ENCODE results near the gene TINCR.

The TINCR gene

GRCh38 chr19:5595745-5596144 lies 28.0 kb upstream of the TINCR start:
- no peak for ATAC-seq
- TF ChIP-seq ZC3H10 (CRISPR knock-in tag; IDR thresholded peaks at IDR 0.05) (no peak), CREB5 (CRISPR knock-in tag; IDR thresholded peaks at IDR 0.05; ENCODE audit: low read depth) (no peak), PATZ1 (CRISPR knock-in tag; IDR thresholded peaks at IDR 0.05; ENCODE audit: borderline replicate concordance) (no peak), TOX (CRISPR knock-in tag; IDR thresholded peaks at IDR 0.05; ENCODE audit: borderline replicate concordance) (no peak), PPARA (CRISPR knock-in tag; IDR thresholded peaks at IDR 0.05; ENCODE audit: borderline replicate concordance) (no peak), ZFP30 (CRISPR knock-in tag; IDR thresholded peaks at IDR 0.05) (no peak), BACH2 (CRISPR knock-in tag; IDR thresholded peaks at IDR 0.05; ENCODE audit: borderline replicate concordance) (no peak), TCF4 (CRISPR knock-in tag; IDR thresholded peaks at IDR 0.05; ENCODE audit: borderline replicate concordance) (no peak), RARB (CRISPR knock-in tag; IDR thresholded peaks at IDR 0.05) (no peak), OSR1 (CRISPR knock-in tag; IDR thresholded peaks at IDR 0.05) (no peak), ISL1 (CRISPR knock-in tag; IDR thresholded peaks at IDR 0.05) (no peak), ZFP3 (CRISPR knock-in tag; IDR thresholded peaks at IDR 0.05) (no peak), SNAI2 (CRISPR knock-in tag; IDR thresholded peaks at IDR 0.05) (no peak), ZNF8 (CRISPR knock-in tag; IDR thresholded peaks at IDR 0.05) (no peak), TSHZ2 (CRISPR knock-in tag; IDR thresholded peaks at IDR 0.05) (no peak)

GRCh38 chr19:5595129-5595528 lies 27.4 kb upstream of the TINCR start:
- TF ChIP-seq GLIS3 (CRISPR knock-in tag; IDR thresholded peaks at IDR 0.05) (no peak), ZC3H10 (CRISPR knock-in tag; IDR thresholded peaks at IDR 0.05) (no peak), POU6F1 (CRISPR knock-in tag; IDR thresholded peaks at IDR 0.05; ENCODE audit: borderline replicate concordance, low read depth) (no peak), OSR1 (CRISPR knock-in tag; IDR thresholded peaks at IDR 0.05) (no peak)
- ATAC-seq = no peak

- TF ChIP-seq GLIS3 (CRISPR knock-in tag; IDR thresholded peaks at IDR 0.05) = no peak
- no peak for TF ChIP-seq SNAI2 (CRISPR knock-in tag; IDR thresholded peaks at IDR 0.05)
- TF ChIP-seq TCF4 (CRISPR knock-in tag; IDR thresholded peaks at IDR 0.05; ENCODE audit: borderline replicate concordance) = no peak
- TF ChIP-seq ZNF8 (CRISPR knock-in tag; IDR thresholded peaks at IDR 0.05) = no peak
- no peak for TF ChIP-seq ISL1 (CRISPR knock-in tag; IDR thresholded peaks at IDR 0.05)
- TF ChIP-seq ZC3H10 (CRISPR knock-in tag; IDR thresholded peaks at IDR 0.05) = no peak
- no peak for TF ChIP-seq PATZ1 (CRISPR knock-in tag; IDR thresholded peaks at IDR 0.05; ENCODE audit: borderline replicate concordance)
- TF ChIP-seq BACH2 (CRISPR knock-in tag; IDR thresholded peaks at IDR 0.05; ENCODE audit: borderline replicate concordance) = no peak
- no peak for TF ChIP-seq TSHZ2 (CRISPR knock-in tag; IDR thresholded peaks at IDR 0.05)
- TF ChIP-seq OSR1 (CRISPR knock-in tag; IDR thresholded peaks at IDR 0.05) = no peak
- no peak for TF ChIP-seq ARNTL (CRISPR knock-in tag; IDR thresholded peaks at IDR 0.05; ENCODE audit: borderline replicate concordance, low read depth)
- ATAC-seq = no peak
Observed at GRCh38 chr19:5594521-5594950, 26.8 kb upstream of the TINCR start.
